Natural killer cell (primary cell): ENCODE results near the gene IL1F10. TPM values are rescaled to one million over a fixed set of nuclear protein-coding genes. Genes with fewer than 3 reads are reported as not detected.

ENCODE experiments used
- ATAC-seq, 3 donors: fragments of 150-1000 bp in 2 of 3; fragments of 200-7000 bp in 1 of 3; cut with Tn5 transposase; 1 replicate in 1 of 3; 2 replicates in 2 of 3; pipeline ENCODE4 v1.10.0; 2021; ENCODE audit warnings: mild to moderate bottlenecking in 2 of 3, moderate library complexity in 2 of 3
- DNase-seq, 2 donors: peaks; one replicate each; pipeline versions ENCODE4 v3.0.0 to v3.0.0-alpha.2; 2013 to 2021; ENCODE audit warnings: mixed read lengths in 1 of 2
- H3K27ac ChIP-seq: one replicate; pipeline ENCODE4 v1.5.1; 2013; ENCODE audit warnings: mild to moderate bottlenecking, low read length
- H3K27me3 ChIP-seq: one replicate; pipeline ENCODE4 v1.6.1; 2013; ENCODE audit warnings: low read length; ENCODE audit not compliant: control insufficient read depth, insufficient read depth
- H3K36me3 ChIP-seq: one replicate; pipeline ENCODE4 v1.6.1; 2013; ENCODE audit warnings: low read length; ENCODE audit not compliant: control insufficient read depth, insufficient read depth
- H3K4me1 ChIP-seq: one replicate; pipeline ENCODE4 v1.6.1; 2013; ENCODE audit warnings: low read length; ENCODE audit not compliant: control insufficient read depth, insufficient read depth
- H3K4me3 ChIP-seq: one replicate; pipeline ENCODE4 v1.5.1; 2013; ENCODE audit warnings: low read length
- H3K9me3 ChIP-seq: one replicate; pipeline ENCODE4 v1.6.1; 2013; ENCODE audit warnings: low read length; ENCODE audit not compliant: control insufficient read depth, insufficient read depth
- H3K27ac Mint-ChIP-seq, 2 donors: one replicate each; pipeline ENCODE4 v1.8.0; 2022; ENCODE audit warnings: mild to moderate bottlenecking in 2 of 2, mixed read lengths in 2 of 2, moderate library complexity in 1 of 2
- H3K27me3 Mint-ChIP-seq, 2 donors: one replicate each; pipeline ENCODE4 v1.8.0; 2022; ENCODE audit warnings: low read depth in 2 of 2, mixed read lengths in 2 of 2
- H3K36me3 Mint-ChIP-seq: one replicate; pipeline ENCODE4 v1.8.0; 2022; ENCODE audit warnings: mixed read lengths
- H3K4me1 Mint-ChIP-seq, 2 donors: one replicate each; pipeline ENCODE4 v1.8.0; 2022; ENCODE audit warnings: mixed read lengths in 2 of 2
- H3K4me3 Mint-ChIP-seq: one replicate; pipeline ENCODE4 v1.8.0; 2022; ENCODE audit warnings: mild to moderate bottlenecking, moderate library complexity, mixed read lengths
- H3K9me3 Mint-ChIP-seq, 2 donors: one replicate each; pipeline ENCODE4 v1.8.0; 2022; ENCODE audit warnings: mixed read lengths in 2 of 2
- WGBS: methylation state at CpG from one replicate; pipeline ENCODE4 v1.1.7; 2013; ENCODE audit warnings: missing lambda C conversion rate; ENCODE audit not compliant: insufficient coverage; 5-methylcytosine and 5-hydroxymethylcytosine counted together
- intact Hi-C: fragments of 100-400 bp; cut with micrococcal nuclease; formaldehyde crosslinking; loops from one replicate; pipeline ENCODE4 v1.14.2; 2022
- total RNA-seq, 4 donors: library from RNA; stranded (reverse); fragments of 120-200 nt in 1 of 4; gene quantifications; one replicate each; pipeline versions ENCODE4 v1.2.3 to v1.2.4, GENCODE V29; 2013 to 2022
- TF ChIP-seq, protein P1 (sequence below): fragments of 200-600 bp; IDR thresholded peaks from one replicate; pipeline ENCODE4 v1.8.0; 2022; ENCODE audit warnings: antibody characterized with exemption

IL1F10 gene
- total RNA-seq, 3 donors from 2014 or later (not counting 1 experiment from before 2014, with no cell fraction given): not detected

- H3K4me1 ChIP-seq: no peaks in the 10 kb centered on the region
- Mint-ChIP-seq H3K4me1 (peaks cover 9% of the 10 kb centered on the region in 2 donors), H3K27me3 (peaks cover 16 to 39% of the 10 kb centered on the region in 2 donors), H3K27ac (no peak overlapping the region), H3K9me3 (no peaks in the 10 kb centered on the region), H3K4me3 (no peak overlapping the region), H3K36me3 (peaks cover 7% of the 10 kb centered on the region)
- WGBS: 94% methylated on average over 38 of the region's 38 CpGs
- ATAC-seq (no peak), DNase-seq (no peak)
- TF ChIP-seq, protein P1, sequence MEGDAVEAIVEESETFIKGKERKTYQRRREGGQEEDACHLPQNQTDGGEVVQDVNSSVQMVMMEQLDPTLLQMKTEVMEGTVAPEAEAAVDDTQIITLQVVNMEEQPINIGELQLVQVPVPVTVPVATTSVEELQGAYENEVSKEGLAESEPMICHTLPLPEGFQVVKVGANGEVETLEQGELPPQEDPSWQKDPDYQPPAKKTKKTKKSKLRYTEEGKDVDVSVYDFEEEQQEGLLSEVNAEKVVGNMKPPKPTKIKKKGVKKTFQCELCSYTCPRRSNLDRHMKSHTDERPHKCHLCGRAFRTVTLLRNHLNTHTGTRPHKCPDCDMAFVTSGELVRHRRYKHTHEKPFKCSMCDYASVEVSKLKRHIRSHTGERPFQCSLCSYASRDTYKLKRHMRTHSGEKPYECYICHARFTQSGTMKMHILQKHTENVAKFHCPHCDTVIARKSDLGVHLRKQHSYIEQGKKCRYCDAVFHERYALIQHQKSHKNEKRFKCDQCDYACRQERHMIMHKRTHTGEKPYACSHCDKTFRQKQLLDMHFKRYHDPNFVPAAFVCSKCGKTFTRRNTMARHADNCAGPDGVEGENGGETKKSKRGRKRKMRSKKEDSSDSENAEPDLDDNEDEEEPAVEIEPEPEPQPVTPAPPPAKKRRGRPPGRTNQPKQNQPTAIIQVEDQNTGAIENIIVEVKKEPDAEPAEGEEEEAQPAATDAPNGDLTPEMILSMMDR: no peak
- peaks cover 3% of the 10 kb centered on the region for H3K27me3 ChIP-seq
- peaks cover 7% of the 10 kb centered on the region for H3K9me3 ChIP-seq
- no peak overlapping the region for H3K4me3 ChIP-seq
- H3K36me3 ChIP-seq: no peaks in the 10 kb centered on the region
- H3K27ac ChIP-seq: no peak overlapping the region
- intact Hi-C loops: no loop called here
These were observed 16.6 kb upstream of the IL1F10 start for GRCh38 chr2:113050921-113051895.

GRCh38 chr2:113052396-113052917, 15.3 kb upstream of the IL1F10 start, which contains the start of gene IL36B:
IL36B (minus strand) TSS chr2:113052867.
- no peaks in the 10 kb centered on the region for H3K9me3 Mint-ChIP-seq
- peaks cover 7% of the 10 kb centered on the region for H3K36me3 Mint-ChIP-seq
- no peak within 1 kb of the TSS for H3K4me3 ChIP-seq
- peaks cover 3% of the 10 kb centered on the region for H3K27me3 ChIP-seq
- no peaks in the 10 kb centered on the region for H3K4me1 ChIP-seq
- intact Hi-C loops: no loop called here
- no peak within 1 kb of the TSS for H3K4me3 Mint-ChIP-seq
- no peak for DNase-seq
- TF ChIP-seq, protein P1: no peak
- peaks cover 8% of the 10 kb centered on the region for H3K9me3 ChIP-seq
- peaks cover 19 to 39% of the 10 kb centered on the region in 2 donors for H3K27me3 Mint-ChIP-seq
- no peak within 1 kb of the TSS for H3K27ac Mint-ChIP-seq
- WGBS: 94% methylated on average over 4 of the region's 6 CpGs
- ATAC-seq: no peak
- H3K27ac ChIP-seq: no peak within 1 kb of the TSS
- no peaks in the 10 kb centered on the region for H3K36me3 ChIP-seq
- H3K4me1 Mint-ChIP-seq: peaks cover 9% of the 10 kb centered on the region in 2 donors

DNA sequence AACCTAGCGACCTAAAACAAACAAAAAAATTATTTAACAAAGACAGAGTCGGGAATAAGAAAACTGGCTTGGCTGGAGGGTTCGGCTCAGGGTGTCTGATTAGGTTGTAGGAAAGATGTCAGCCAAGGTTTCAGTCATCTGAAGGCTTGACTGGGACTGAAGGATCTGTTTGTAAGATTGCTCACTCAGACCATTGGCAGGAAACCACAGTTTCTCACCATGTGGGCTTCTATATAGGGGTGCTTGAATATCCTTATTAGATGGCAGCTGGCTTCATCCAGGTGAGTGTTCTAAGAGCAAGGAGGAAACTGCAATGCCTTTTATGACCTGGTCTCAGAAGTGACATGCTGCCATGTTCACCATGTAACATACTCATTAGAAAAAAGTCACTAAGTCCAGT, 14.1 kb upstream of the IL1F10 start:
- H3K27ac Mint-ChIP-seq: no peak overlapping the region
- H3K4me1 Mint-ChIP-seq: peaks cover 9% of the 10 kb centered on the region in 2 donors
- peaks cover 8% of the 10 kb centered on the region for H3K9me3 ChIP-seq
- no peak for DNase-seq
- H3K4me3 Mint-ChIP-seq: no peak overlapping the region
- H3K4me1 ChIP-seq: no peaks in the 10 kb centered on the region
- peaks cover 19 to 41% of the 10 kb centered on the region in 2 donors for H3K27me3 Mint-ChIP-seq
- WGBS: 94% methylated on average over 2 of the region's 3 CpGs
- H3K27me3 ChIP-seq: peaks cover 3% of the 10 kb centered on the region
- TF ChIP-seq, protein P1: no peak
- H3K27ac ChIP-seq: no peak overlapping the region
- no peak overlapping the region for H3K4me3 ChIP-seq
- intact Hi-C loops: no loop called here
- no peaks in the 10 kb centered on the region for H3K36me3 ChIP-seq
- peaks cover 7% of the 10 kb centered on the region for H3K36me3 Mint-ChIP-seq
- ATAC-seq: peak in 2 of 3 donors; percentile 24 to 42
- no peaks in the 10 kb centered on the region for H3K9me3 Mint-ChIP-seq
